Erythroblast (primary cell): ENCODE data around the gene PGF.
"Not testable (repeated sequence)": the region's sequence is repeated elsewhere in the genome, so short reads cannot be mapped to it uniquely, and the experiment has no call there.

Source experiments
- DNase-seq, 2 experiments: peaks; one replicate each; lab custom pipeline; 2025; lab: John Stamatoyannopoulos, UW
- GATA1 ChIP-seq: IDR thresholded peaks from 2 replicates; pipeline ENCODE4 v1.6.1; 2011; ENCODE audit warnings: low read depth, mild to moderate bottlenecking, control low read depth, low read length, moderate library complexity
- POLR2A ChIP-seq: IDR thresholded peaks from 2 replicates; pipeline ENCODE4 v1.6.1; 2011; ENCODE audit warnings: mild to moderate bottlenecking, low read length

Gene PGF

GRCh38 chr14:74955229-74956026 lies at the start of gene PGF:
TSS of gene PGF (minus strand) at chr14:74955597. CDS start at chr14:74955242, 355 bp downstream.
- DNase-seq = peak; percentile 44 to 64
- TF ChIP-seq GATA1 = no peak
- TF ChIP-seq POLR2A = no peak

- peak; percentile 30 to 54 for DNase-seq
Observed at GRCh38 chr14:75003250-75004027, 48.0 kb upstream of the PGF start.

GRCh38 chr14:75002392-75003249 lies 47.2 kb upstream of the PGF start, which contains the start of gene EIF2B2:
TSS of gene EIF2B2 (plus strand) at chr14:75002921. CDS start at chr14:75002991, 70 bp downstream.
- TF ChIP-seq POLR2A = peak; percentile 89
- no peak for TF ChIP-seq GATA1

More at GRCh38 chr14:75003250-75004027, 48.0 kb upstream of the PGF start:
- no peak for TF ChIP-seq GATA1
- no peak for TF ChIP-seq POLR2A

GRCh38 chr14:75001899-75002298 lies 46.5 kb upstream of the PGF start:
- TF ChIP-seq GATA1 (no peak), POLR2A (no peak)
- peak in 1 of 2 experiments; percentile 45 for DNase-seq

More at GRCh38 chr14:75002392-75003249, 47.2 kb upstream of the PGF start, which contains the start of gene EIF2B2:
- DNase-seq = peak; percentile 97 to 98

- no peak for DNase-seq
- TF ChIP-seq POLR2A (no peak), GATA1 (no peak)
Observed at GRCh38 chr14:75001261-75001660, 45.9 kb upstream of the PGF start.

GRCh38 chr14:74995781-74996180 lies 40.4 kb upstream of the PGF start:
- DNase-seq = not testable (repeated sequence)

- not testable (repeated sequence) for DNase-seq
Observed at GRCh38 chr14:74994182-74994581, 38.8 kb upstream of the PGF start.

- no peak for DNase-seq
- no peak for TF ChIP-seq GATA1
- no peak for TF ChIP-seq POLR2A
Observed at GRCh38 chr14:74988993-74989392, 33.6 kb upstream of the PGF start.

GRCh38 chr14:74988131-74988530 lies 32.7 kb upstream of the PGF start:
- no peak for TF ChIP-seq GATA1
- no peak for TF ChIP-seq POLR2A
- DNase-seq = no peak

- TF ChIP-seq GATA1 = no peak
- DNase-seq = no peak
Observed at GRCh38 chr14:74985806-74986205, 30.4 kb upstream of the PGF start.

- DNase-seq = no peak
- TF ChIP-seq GATA1 = no peak
- no peak for TF ChIP-seq POLR2A
Observed at GRCh38 chr14:74985028-74985310, 29.6 kb upstream of the PGF start.

GRCh38 chr14:74984236-74985027 lies 29.0 kb upstream of the PGF start:
- DNase-seq = no peak
- TF ChIP-seq POLR2A = no peak
- no peak for TF ChIP-seq GATA1

- no peak for TF ChIP-seq GATA1
- TF ChIP-seq POLR2A = no peak
- DNase-seq = no peak
Observed at GRCh38 chr14:74983343-74983742, 27.9 kb upstream of the PGF start.
